Measurements from ENCODE around the gene LTBP1. TPM values are rescaled to one million over a fixed set of nuclear protein-coding genes. Genes with fewer than 3 reads are reported as not detected.

The LTBP1 gene
- total RNA-seq, 4 donors from 2014 or later = 12.6 to 81.0 (median 16.0) TPM

GRCh38 chr2:33195891-33196290 lies 249.1 kb downstream of the LTBP1 start:
- ATAC-seq (ENCODE audit: low FRiP score) (no peak), DNase-seq (ENCODE audit: low spot score) (no peak)
- TF ChIP-seq, protein P1, sequence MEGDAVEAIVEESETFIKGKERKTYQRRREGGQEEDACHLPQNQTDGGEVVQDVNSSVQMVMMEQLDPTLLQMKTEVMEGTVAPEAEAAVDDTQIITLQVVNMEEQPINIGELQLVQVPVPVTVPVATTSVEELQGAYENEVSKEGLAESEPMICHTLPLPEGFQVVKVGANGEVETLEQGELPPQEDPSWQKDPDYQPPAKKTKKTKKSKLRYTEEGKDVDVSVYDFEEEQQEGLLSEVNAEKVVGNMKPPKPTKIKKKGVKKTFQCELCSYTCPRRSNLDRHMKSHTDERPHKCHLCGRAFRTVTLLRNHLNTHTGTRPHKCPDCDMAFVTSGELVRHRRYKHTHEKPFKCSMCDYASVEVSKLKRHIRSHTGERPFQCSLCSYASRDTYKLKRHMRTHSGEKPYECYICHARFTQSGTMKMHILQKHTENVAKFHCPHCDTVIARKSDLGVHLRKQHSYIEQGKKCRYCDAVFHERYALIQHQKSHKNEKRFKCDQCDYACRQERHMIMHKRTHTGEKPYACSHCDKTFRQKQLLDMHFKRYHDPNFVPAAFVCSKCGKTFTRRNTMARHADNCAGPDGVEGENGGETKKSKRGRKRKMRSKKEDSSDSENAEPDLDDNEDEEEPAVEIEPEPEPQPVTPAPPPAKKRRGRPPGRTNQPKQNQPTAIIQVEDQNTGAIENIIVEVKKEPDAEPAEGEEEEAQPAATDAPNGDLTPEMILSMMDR (IDR thresholded peaks at IDR 0.05) = no peak

DNA sequence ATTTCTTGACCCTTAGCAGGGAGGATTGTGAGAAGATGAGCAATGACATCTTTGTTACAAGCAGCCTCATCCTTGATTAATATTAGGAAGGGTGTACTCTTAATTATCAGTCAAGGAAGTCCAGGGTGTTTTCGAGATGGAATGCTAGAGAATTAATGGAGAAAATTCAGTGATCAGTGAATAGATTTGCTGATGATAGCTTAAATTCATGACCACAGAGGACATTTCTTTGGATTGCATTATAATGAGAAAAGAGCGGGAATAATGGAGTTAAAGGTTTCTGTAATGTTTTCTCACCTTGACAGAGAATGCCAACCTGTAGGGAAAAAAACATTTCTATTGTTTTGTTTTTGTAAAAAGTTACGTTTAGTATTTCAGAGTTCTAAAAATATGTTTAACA lies 249.9 kb downstream of the LTBP1 start:
- TF ChIP-seq, protein P1 (IDR thresholded peaks at IDR 0.05) = no peak
- DNase-seq (ENCODE audit: low spot score) (no peak), ATAC-seq (ENCODE audit: low FRiP score) (no peak)

- DNase-seq (ENCODE audit: low spot score) = no peak
- TF ChIP-seq, protein P1 (IDR thresholded peaks at IDR 0.05) = no peak
- ATAC-seq (ENCODE audit: low FRiP score) = no peak
These were observed 250.6 kb downstream of the LTBP1 start for GRCh38 chr2:33197198-33197938.

DNA sequence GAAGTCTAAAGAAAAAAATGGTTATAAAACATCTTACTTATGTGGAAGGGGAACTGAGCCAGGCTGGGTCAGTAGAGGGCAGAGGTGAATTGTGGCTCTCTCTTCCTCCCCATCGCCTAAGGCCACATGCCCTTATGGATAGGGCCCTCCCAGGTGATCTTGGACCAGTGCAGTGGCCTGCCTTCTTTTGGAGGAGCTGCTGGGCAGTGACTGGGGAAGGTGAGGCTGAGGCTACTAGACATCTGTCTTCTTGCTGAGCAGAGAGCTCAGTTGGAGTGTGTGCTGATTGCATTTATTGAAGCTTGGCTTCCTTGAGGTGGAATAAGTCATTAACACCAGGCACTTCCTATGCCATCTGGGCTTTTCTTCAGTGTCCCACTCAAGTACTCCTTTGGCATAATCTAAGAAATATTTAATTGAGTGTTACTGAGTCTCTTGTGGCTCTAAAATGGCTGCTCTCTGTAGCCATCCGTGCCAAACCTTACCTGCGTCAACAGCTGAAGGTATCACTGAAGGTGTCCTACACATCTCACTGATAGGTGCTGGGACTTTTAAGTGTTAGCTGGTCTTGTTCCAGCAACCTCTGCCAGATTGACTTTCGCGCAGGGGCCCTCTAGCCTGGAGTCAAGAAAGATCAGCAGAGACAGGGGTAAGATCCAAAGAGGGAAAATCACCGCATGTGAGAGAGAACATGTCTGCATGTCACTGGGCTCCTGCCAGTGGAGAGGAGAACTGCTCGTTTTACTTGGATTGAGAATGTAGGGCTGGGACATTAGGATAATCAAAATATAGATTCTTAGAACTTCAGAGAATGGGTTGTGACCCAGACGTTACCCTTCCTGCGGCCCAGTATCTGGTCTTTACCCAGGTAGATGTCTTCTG lies 256.1 kb downstream of the LTBP1 start:
- no peak for DNase-seq (ENCODE audit: low spot score)
- ATAC-seq (ENCODE audit: low FRiP score) = no peak
- TF ChIP-seq, protein P1 (IDR thresholded peaks at IDR 0.05) = no peak

DNA sequence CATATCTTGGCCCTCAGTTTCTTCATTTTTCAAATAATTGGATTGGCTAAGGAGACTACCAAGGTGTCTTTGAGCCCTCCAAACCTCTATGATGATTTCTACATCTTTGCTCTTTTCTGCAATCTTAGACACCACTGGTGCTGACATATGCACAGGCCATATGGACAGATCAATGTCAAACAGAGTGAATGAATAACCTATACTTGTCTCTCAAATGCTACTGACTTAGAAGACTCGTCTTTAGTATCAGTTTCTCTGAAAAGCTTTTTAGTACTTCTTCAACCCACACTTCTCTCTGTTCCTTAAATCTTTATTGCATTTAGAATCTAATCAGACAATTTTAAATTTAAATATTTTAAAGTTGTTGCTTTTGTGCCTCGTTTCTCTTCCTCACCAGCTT lies 258.2 kb downstream of the LTBP1 start:
- TF ChIP-seq, protein P1 (IDR thresholded peaks at IDR 0.05) = no peak
- DNase-seq (ENCODE audit: low spot score) (no peak), ATAC-seq (ENCODE audit: low FRiP score) (no peak)

GRCh38 chr2:33205693-33206434 lies 259.1 kb downstream of the LTBP1 start:
- no peak for DNase-seq (ENCODE audit: low spot score)
- ATAC-seq (ENCODE audit: low FRiP score) = no peak
- TF ChIP-seq, protein P1 (IDR thresholded peaks at IDR 0.05) = no peak

Measured in omental fat pad (tissue), 4 donors.